ENCODE results near the gene ZNF496.

ZNF496 gene

GRCh38 chr1:247277191-247277590 lies 54.5 kb downstream of the ZNF496 start:
- Histone ChIP-seq H3K79me2 (ENCODE audit: insufficient read depth, low read length) (no peaks in the 10 kb centered on the region), H3K36me3 (ENCODE audit: insufficient read depth, low read length) (no peaks in the 10 kb centered on the region), H3K9me3 (ENCODE audit: low read length) (no peaks in the 10 kb centered on the region), H3K4me3 (ENCODE audit: low read depth, low read length, poor library complexity, severe bottlenecking) (no peak overlapping the region), H2AFZ (ENCODE audit: low read length) (no peak overlapping the region), H3K27ac (ENCODE audit: low read depth, low read length, poor library complexity, severe bottlenecking) (no peak overlapping the region), H4K20me1 (ENCODE audit: insufficient read depth, low read length) (no peaks in the 10 kb centered on the region), H3F3A (ENCODE audit: insufficient read depth, low read length) (no peaks in the 10 kb centered on the region), H3K4me2 (ENCODE audit: low read length) (no peak overlapping the region), H3K27me3 (ENCODE audit: insufficient read depth, low read length) (no peaks in the 10 kb centered on the region), H3K9me2 (ENCODE audit: low read depth, low read length) (no peaks in the 10 kb centered on the region), H3K4me1 (ENCODE audit: insufficient read depth, low read length, severe bottlenecking) (no peaks in the 10 kb centered on the region), H3K9ac (ENCODE audit: low read length) (no peak overlapping the region)
- TF ChIP-seq EZH2 (IDR thresholded peaks at IDR 0.05; ENCODE audit: borderline replicate concordance, low read length) (no peak), CTCF (IDR thresholded peaks at IDR 0.05; ENCODE audit: low read length) (no peak)

- H3K9ac ChIP-seq (ENCODE audit: low read length): no peak overlapping the region
- H3K79me2 ChIP-seq (ENCODE audit: insufficient read depth, low read length): no peaks in the 10 kb centered on the region
- no peak overlapping the region for H3K27ac ChIP-seq (ENCODE audit: low read depth, low read length, poor library complexity, severe bottlenecking)
- TF ChIP-seq CTCF (IDR thresholded peaks at IDR 0.05; ENCODE audit: low read length): no peak
- TF ChIP-seq EZH2 (IDR thresholded peaks at IDR 0.05; ENCODE audit: borderline replicate concordance, low read length): no peak
- no peaks in the 10 kb centered on the region for H3K4me1 ChIP-seq (ENCODE audit: insufficient read depth, low read length, severe bottlenecking)
- H3K4me2 ChIP-seq (ENCODE audit: low read length): no peak overlapping the region
- H4K20me1 ChIP-seq (ENCODE audit: insufficient read depth, low read length): no peaks in the 10 kb centered on the region
- no peaks in the 10 kb centered on the region for H3K36me3 ChIP-seq (ENCODE audit: insufficient read depth, low read length)
- H3F3A ChIP-seq (ENCODE audit: insufficient read depth, low read length): no peaks in the 10 kb centered on the region
- H3K4me3 ChIP-seq (ENCODE audit: low read depth, low read length, poor library complexity, severe bottlenecking): no peak overlapping the region
- H3K27me3 ChIP-seq (ENCODE audit: insufficient read depth, low read length): no peaks in the 10 kb centered on the region
- H2AFZ ChIP-seq (ENCODE audit: low read length): no peak overlapping the region
- H3K9me2 ChIP-seq (ENCODE audit: low read depth, low read length): no peaks in the 10 kb centered on the region
- no peaks in the 10 kb centered on the region for H3K9me3 ChIP-seq (ENCODE audit: low read length)
Measured at GRCh38 chr1:247274605-247275256, 56.9 kb downstream of the ZNF496 start.

- no peaks in the 10 kb centered on the region for H3K9me2 ChIP-seq (ENCODE audit: low read depth, low read length)
- TF ChIP-seq CTCF (IDR thresholded peaks at IDR 0.05; ENCODE audit: low read length): no peak
- no peak for TF ChIP-seq EZH2 (IDR thresholded peaks at IDR 0.05; ENCODE audit: borderline replicate concordance, low read length)
- H4K20me1 ChIP-seq (ENCODE audit: insufficient read depth, low read length): no peaks in the 10 kb centered on the region
- no peak overlapping the region for H3K4me2 ChIP-seq (ENCODE audit: low read length)
- H3K36me3 ChIP-seq (ENCODE audit: insufficient read depth, low read length): no peaks in the 10 kb centered on the region
- H3F3A ChIP-seq (ENCODE audit: insufficient read depth, low read length): no peaks in the 10 kb centered on the region
- H3K4me1 ChIP-seq (ENCODE audit: insufficient read depth, low read length, severe bottlenecking): no peaks in the 10 kb centered on the region
- no peak overlapping the region for H2AFZ ChIP-seq (ENCODE audit: low read length)
- no peaks in the 10 kb centered on the region for H3K9me3 ChIP-seq (ENCODE audit: low read length)
- H3K79me2 ChIP-seq (ENCODE audit: insufficient read depth, low read length): no peaks in the 10 kb centered on the region
- no peak overlapping the region for H3K27ac ChIP-seq (ENCODE audit: low read depth, low read length, poor library complexity, severe bottlenecking)
- H3K27me3 ChIP-seq (ENCODE audit: insufficient read depth, low read length): no peaks in the 10 kb centered on the region
- no peak overlapping the region for H3K9ac ChIP-seq (ENCODE audit: low read length)
- no peak overlapping the region for H3K4me3 ChIP-seq (ENCODE audit: low read depth, low read length, poor library complexity, severe bottlenecking)
Measured at GRCh38 chr1:247273013-247273412, 58.7 kb downstream of the ZNF496 start.
